Ureter (tissue), 1 donor: ENCODE data around the gene TMEM135. TPM values are rescaled to one million over a fixed set of nuclear protein-coding genes. Genes with fewer than 3 reads are reported as not detected.
"Not testable (repeated sequence)": the region's sequence is repeated elsewhere in the genome, so short reads cannot be mapped to it uniquely, and the experiment has no call there.

ENCODE experiments used
- DNase-seq: peaks from one replicate; pipeline ENCODE4 v3.0.0-alpha.2; 2020; ENCODE audit warnings: low spot score
- total RNA-seq: library from RNA; stranded (reverse); gene quantifications from one replicate; pipeline ENCODE4 v1.2.4, GENCODE V29; 2023
- donor health status: DM: yes; HTN: yes; CAD: no.

The TMEM135 gene
- total RNA-seq, 1 donor from 2014 or later, result 25.5 TPM

- DNase-seq, result no peak
Measured at GRCh38 chr11:87141322-87141721, 103.6 kb downstream of the TMEM135 start.

GRCh38 chr11:87141980-87142514 is 104.3 kb downstream of the TMEM135 start:
- no peak for DNase-seq

- DNase-seq, result no peak
Measured at GRCh38 chr11:87142594-87142993, 104.9 kb downstream of the TMEM135 start.

- DNase-seq, result no peak
Measured at GRCh38 chr11:87143641-87144040, 105.9 kb downstream of the TMEM135 start.

GRCh38 chr11:87144252-87144651 is 106.5 kb downstream of the TMEM135 start:
- no peak for DNase-seq

- no peak for DNase-seq
Measured at GRCh38 chr11:87148749-87149148, 111.0 kb downstream of the TMEM135 start.

- not testable (repeated sequence) for DNase-seq
Measured at GRCh38 chr11:87149782-87150181, 112.0 kb downstream of the TMEM135 start.

GRCh38 chr11:87150936-87151335 is 113.2 kb downstream of the TMEM135 start:
- no peak for DNase-seq

GRCh38 chr11:87154246-87154645 is 116.5 kb downstream of the TMEM135 start:
- DNase-seq, result no peak

- no peak for DNase-seq
Measured at GRCh38 chr11:87156970-87157369, 119.2 kb downstream of the TMEM135 start.

- DNase-seq, result not testable (repeated sequence)
Measured at GRCh38 chr11:87169076-87169475, 131.3 kb downstream of the TMEM135 start.

GRCh38 chr11:87173185-87174039 is 135.7 kb downstream of the TMEM135 start:
- no peak for DNase-seq

- DNase-seq, result no peak
Measured at GRCh38 chr11:87174870-87175269, 137.1 kb downstream of the TMEM135 start.

- DNase-seq, result no peak
Measured at GRCh38 chr11:87176044-87176443, 138.3 kb downstream of the TMEM135 start.

GRCh38 chr11:87179621-87180020 is 141.9 kb downstream of the TMEM135 start:
- DNase-seq, result no peak

- DNase-seq, result no peak
Measured at GRCh38 chr11:87180742-87181141, 143.0 kb downstream of the TMEM135 start.

- no peak for DNase-seq
Measured at GRCh38 chr11:87181143-87181542, 143.4 kb downstream of the TMEM135 start.

GRCh38 chr11:87185228-87185627 is 147.5 kb downstream of the TMEM135 start:
- DNase-seq, result no peak

- no peak for DNase-seq
Measured at GRCh38 chr11:87187076-87187475, 149.3 kb downstream of the TMEM135 start.

GRCh38 chr11:87187930-87188329 is 150.2 kb downstream of the TMEM135 start:
- no peak for DNase-seq

- not testable (repeated sequence) for DNase-seq
Measured at GRCh38 chr11:87188396-87188795, 150.7 kb downstream of the TMEM135 start.

- DNase-seq, result not testable (repeated sequence)
Measured at GRCh38 chr11:87188921-87189320, 151.2 kb downstream of the TMEM135 start.

- no peak for DNase-seq
Measured at GRCh38 chr11:87190071-87190470, 152.3 kb downstream of the TMEM135 start.
